Activated B cell treated with CpG ODN at 0.5 μM for 24 hours (primary cell): ENCODE measurements around the gene XKR7. TPM values are rescaled to one million over a fixed set of nuclear protein-coding genes. Genes with fewer than 3 reads are reported as not detected.
A peak's percentile ranks its signal among the peaks of the same experiment; 100 is the strongest.

Experiments
- ATAC-seq: fragments of 200-7000 bp; cut with Tn5 transposase; one replicate; pipeline ENCODE4 v1.10.0; 2021; ENCODE audit warnings: low read depth, mild to moderate bottlenecking, moderate library complexity
- CTCF ChIA-PET: fragments of 350-600 bp; sonication (Branson Sonifier 250); formaldehyde crosslinking; loops from one replicate; lab custom pipeline; 2021; ENCODE audit warnings: antibody characterized with exemption; lab: Charles Lee
- POLR2A ChIA-PET: fragments of 350-600 bp; sonication (Branson Sonifier 250); formaldehyde crosslinking; loops from one replicate; lab custom pipeline; 2021; ENCODE audit warnings: antibody characterized with exemption; lab: Charles Lee
- DNase-seq: peaks from one replicate; pipeline ENCODE4 v3.0.0; 2022
- H3K27ac Mint-ChIP-seq: one replicate; pipeline ENCODE4 v1.8.0; 2020; ENCODE audit warnings: mixed read lengths
- H3K27me3 Mint-ChIP-seq: one replicate; pipeline ENCODE4 v1.8.0; 2021; ENCODE audit warnings: mixed read lengths
- H3K36me3 Mint-ChIP-seq: one replicate; pipeline ENCODE4 v1.8.0; 2021; ENCODE audit warnings: low read depth, mixed read lengths
- H3K4me1 Mint-ChIP-seq: one replicate; pipeline ENCODE4 v1.8.0; 2021; ENCODE audit warnings: mixed read lengths
- H3K4me3 Mint-ChIP-seq: one replicate; pipeline ENCODE4 v1.8.0; 2020; ENCODE audit warnings: mild to moderate bottlenecking, mixed read lengths
- H3K9me3 Mint-ChIP-seq: one replicate; pipeline ENCODE4 v1.8.0; 2020; ENCODE audit warnings: mixed read lengths
- intact Hi-C: fragments of 100-400 bp; cut with micrococcal nuclease; formaldehyde crosslinking; loops from one replicate; pipeline ENCODE4 v1.15.1; 2024
- total RNA-seq: library from RNA; stranded (reverse); gene quantifications from 2 replicates; pipeline ENCODE4 v1.2.3, GENCODE V29; 2022
- TF ChIP-seq, protein P1 (sequence below): fragments of 200-600 bp; IDR thresholded peaks from one replicate; pipeline ENCODE4 v1.8.0; 2022; ENCODE audit warnings: antibody characterized with exemption, mild to moderate bottlenecking

XKR7 gene
- total RNA-seq, 1 donor from 2014 or later = 0.04 TPM

DNA sequence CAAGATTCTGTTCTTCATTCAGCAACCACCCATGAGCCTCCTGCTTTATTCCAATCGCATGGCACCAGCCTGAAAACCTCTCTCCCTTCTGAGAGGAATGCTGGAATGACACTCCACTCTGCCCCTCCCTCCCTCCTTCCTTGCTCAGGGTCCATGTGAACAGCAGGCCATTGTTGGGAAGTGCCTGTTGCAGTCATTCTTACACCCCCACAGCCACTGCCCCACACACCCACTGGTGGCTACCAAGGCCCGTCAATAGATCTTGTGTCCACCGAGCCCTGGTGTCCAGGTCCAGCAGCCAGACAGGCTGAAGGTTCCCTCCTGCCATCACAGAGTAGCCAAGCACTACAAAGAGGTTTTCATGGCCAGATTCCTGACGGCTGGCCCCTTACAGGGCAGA is 22.6 kb upstream of the XKR7 start:
- Mint-ChIP-seq H3K36me3 (peaks cover 73% of the 10 kb centered on the region), H3K4me1 (peaks cover 12% of the 10 kb centered on the region)
- no peak for ATAC-seq

DNA sequence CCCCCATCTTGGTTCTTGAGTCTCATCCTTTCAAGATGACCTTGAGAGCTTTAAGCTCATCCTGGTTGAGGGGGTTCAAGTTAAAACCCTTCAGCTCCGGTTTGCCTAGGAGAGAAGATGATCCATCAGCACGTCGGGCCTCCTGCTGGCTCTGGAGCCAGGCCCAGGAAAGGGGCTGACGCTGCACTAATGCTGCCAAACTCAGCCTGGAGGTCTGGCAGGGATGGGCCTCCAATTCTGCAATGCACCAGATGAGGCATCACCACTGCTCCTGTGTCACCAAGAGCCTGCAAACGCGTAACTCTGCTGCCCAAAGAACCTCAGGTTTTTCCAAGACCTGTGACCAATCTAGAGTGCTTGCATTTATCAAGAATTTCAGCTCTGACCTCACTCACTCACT is 22.2 kb upstream of the XKR7 start:
- H3K9me3 Mint-ChIP-seq = no peaks in the 10 kb centered on the region
- H3K4me3 Mint-ChIP-seq = no peak overlapping the region
- H3K4me1 Mint-ChIP-seq = peaks cover 17% of the 10 kb centered on the region
- ATAC-seq = no peak
- H3K36me3 Mint-ChIP-seq = peaks cover 73% of the 10 kb centered on the region
- TF ChIP-seq, protein P1, sequence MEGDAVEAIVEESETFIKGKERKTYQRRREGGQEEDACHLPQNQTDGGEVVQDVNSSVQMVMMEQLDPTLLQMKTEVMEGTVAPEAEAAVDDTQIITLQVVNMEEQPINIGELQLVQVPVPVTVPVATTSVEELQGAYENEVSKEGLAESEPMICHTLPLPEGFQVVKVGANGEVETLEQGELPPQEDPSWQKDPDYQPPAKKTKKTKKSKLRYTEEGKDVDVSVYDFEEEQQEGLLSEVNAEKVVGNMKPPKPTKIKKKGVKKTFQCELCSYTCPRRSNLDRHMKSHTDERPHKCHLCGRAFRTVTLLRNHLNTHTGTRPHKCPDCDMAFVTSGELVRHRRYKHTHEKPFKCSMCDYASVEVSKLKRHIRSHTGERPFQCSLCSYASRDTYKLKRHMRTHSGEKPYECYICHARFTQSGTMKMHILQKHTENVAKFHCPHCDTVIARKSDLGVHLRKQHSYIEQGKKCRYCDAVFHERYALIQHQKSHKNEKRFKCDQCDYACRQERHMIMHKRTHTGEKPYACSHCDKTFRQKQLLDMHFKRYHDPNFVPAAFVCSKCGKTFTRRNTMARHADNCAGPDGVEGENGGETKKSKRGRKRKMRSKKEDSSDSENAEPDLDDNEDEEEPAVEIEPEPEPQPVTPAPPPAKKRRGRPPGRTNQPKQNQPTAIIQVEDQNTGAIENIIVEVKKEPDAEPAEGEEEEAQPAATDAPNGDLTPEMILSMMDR = no peak
- no peaks in the 10 kb centered on the region for H3K27me3 Mint-ChIP-seq
- intact Hi-C loops = no loop called here
- H3K27ac Mint-ChIP-seq = no peak overlapping the region
- ChIA-PET CTCF (no interaction called here), POLR2A (no interaction called here)
- no peak for DNase-seq

More for the DNA sequence above, 22.6 kb upstream of the XKR7 start:
- no peak overlapping the region for H3K27ac Mint-ChIP-seq
- no peak overlapping the region for H3K4me3 Mint-ChIP-seq
- intact Hi-C loops = no loop called here
- DNase-seq = no peak
- ChIA-PET POLR2A (no interaction called here), CTCF (no interaction called here)
- H3K27me3 Mint-ChIP-seq = no peaks in the 10 kb centered on the region
- TF ChIP-seq, protein P1 = no peak
- H3K9me3 Mint-ChIP-seq = no peaks in the 10 kb centered on the region

DNA sequence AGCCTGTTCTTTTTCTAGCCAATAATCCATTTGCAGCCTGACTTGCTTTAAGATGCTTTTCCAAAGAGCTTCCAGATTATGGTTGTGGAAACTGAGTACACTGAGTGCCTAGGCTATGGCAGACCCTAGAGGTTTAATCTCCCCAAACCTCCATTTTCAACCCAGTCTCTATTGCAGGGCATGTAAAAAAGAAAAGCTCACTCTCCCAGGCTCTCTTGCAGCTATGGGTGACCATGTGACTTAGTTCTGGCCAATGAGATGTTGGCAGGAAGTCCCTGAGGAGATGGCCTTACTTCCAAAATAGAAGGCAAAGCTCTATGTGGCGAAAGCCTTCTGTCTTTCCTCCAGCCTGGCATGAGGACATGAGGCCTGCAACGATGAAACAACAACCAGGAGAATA is 19.9 kb upstream of the XKR7 start:
- TF ChIP-seq, protein P1 = no peak
- DNase-seq (no peak), ATAC-seq (no peak)
- H3K27me3 Mint-ChIP-seq = no peaks in the 10 kb centered on the region
- no peak overlapping the region for H3K27ac Mint-ChIP-seq
- ChIA-PET CTCF (interaction anchor here (0.6 to 2.7 kb wide), 2 partner anchors 93 to 96 kb away, joined by 3 to 16 read pairs; no protein-coding TSS in a partner anchor), POLR2A (interaction anchor here (0.6 kb wide), 1 partner anchor 9 kb away, joined by 3 read pairs; no protein-coding TSS in a partner anchor)
- H3K4me1 Mint-ChIP-seq = peaks cover 30% of the 10 kb centered on the region
- intact Hi-C loops = no loop called here
- no peaks in the 10 kb centered on the region for H3K9me3 Mint-ChIP-seq
- peaks cover 65% of the 10 kb centered on the region for H3K36me3 Mint-ChIP-seq
- H3K4me3 Mint-ChIP-seq = no peak overlapping the region

DNA sequence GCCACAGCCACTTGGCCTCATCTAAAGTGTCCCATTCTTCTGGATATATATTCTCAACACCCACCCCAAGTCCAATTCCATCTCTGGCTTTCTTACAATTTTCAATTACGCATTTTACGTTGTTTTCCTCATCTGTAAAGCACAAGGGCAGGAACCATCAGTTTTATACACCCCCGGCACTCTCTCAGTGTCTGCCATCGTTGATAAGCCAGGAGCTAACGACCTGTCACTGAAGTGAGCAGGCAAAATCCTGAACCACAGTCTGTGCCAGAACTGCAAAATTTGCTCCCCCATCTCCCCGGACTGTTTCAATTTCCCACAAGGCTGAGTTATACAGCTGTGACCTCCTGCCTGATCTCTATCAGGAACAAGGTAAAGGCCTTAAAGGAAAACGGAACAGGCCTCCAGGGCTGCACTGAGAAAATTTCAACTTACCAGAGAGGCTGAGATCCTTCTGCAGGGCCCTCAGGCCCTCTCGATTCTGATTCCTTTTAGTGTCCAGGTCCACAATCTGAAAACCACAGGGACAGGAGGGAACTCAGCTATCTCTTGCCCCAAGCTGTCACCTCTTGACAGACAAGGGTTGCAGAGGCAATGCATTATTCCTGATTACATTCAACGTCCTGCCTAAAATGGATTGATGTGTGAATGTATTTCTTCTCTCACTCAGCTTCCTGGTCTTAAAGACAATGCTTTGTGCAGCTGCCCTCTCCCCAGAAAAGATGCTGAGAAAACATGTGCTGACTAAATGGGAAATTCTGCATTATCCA is 17.9 kb upstream of the XKR7 start:
- peaks cover 51% of the 10 kb centered on the region for H3K36me3 Mint-ChIP-seq
- peaks cover 30% of the 10 kb centered on the region for H3K4me1 Mint-ChIP-seq
- peak overlapping the region; percentile 99 for H3K4me3 Mint-ChIP-seq
- DNase-seq = no peak
- TF ChIP-seq, protein P1 = no peak
- CTCF ChIA-PET = interaction anchor here (3.4 to 6.6 kb wide), 2 partner anchors 80 to 96 kb away, joined by 20 to 126 read pairs; no protein-coding TSS in a partner anchor
- POLR2A ChIA-PET = interaction anchor here (2.7 kb wide), 1 partner anchor 8 kb away, joined by 6 read pairs; no protein-coding TSS in a partner anchor
- no peaks in the 10 kb centered on the region for H3K9me3 Mint-ChIP-seq
- ATAC-seq = no peak
- H3K27me3 Mint-ChIP-seq = peaks cover 6% of the 10 kb centered on the region
- H3K27ac Mint-ChIP-seq = no peak overlapping the region
- intact Hi-C loops = loop anchor here (5.0 to 10.0 kb wide), 2 partner anchors 157 to 255 kb away; partner anchors contain the start of genes PLAGL2, POFUT1 and TM9SF4

DNA sequence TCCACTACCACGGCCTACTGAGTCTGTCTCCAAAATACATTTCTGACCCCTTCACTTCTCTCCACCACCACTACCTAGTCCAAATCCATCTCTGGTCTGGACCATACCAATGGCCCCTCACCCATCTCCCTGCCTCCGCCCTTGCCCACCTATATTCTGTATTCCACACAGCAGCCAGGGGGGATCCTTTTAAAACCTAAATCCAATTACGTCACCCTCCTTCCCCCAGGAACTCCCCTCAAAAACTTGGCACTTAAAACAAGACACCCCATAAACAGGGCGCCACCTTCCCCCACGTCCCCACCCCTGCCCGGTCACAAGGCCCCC is 16.8 kb upstream of the XKR7 start:
- peaks cover 41% of the 10 kb centered on the region for H3K36me3 Mint-ChIP-seq
- DNase-seq (no peak), ATAC-seq (no peak)
- ChIA-PET POLR2A (interaction anchor here (1.2 to 2.7 kb wide), 7 partner anchors 9 to 99 kb away, joined by 3 to 22 read pairs (median 6); no protein-coding TSS in a partner anchor), CTCF (interaction anchor here (0.8 to 6.6 kb wide), 10 partner anchors 55 to 228 kb away, joined by 3 to 126 read pairs (median 8); no protein-coding TSS in a partner anchor)
- H3K4me3 Mint-ChIP-seq = peak overlapping the region; percentile 99
- TF ChIP-seq, protein P1 = no peak
- H3K9me3 Mint-ChIP-seq = no peaks in the 10 kb centered on the region
- peaks cover 8% of the 10 kb centered on the region for H3K27me3 Mint-ChIP-seq
- peak overlapping the region; percentile 95 for H3K27ac Mint-ChIP-seq
- H3K4me1 Mint-ChIP-seq = peaks cover 30% of the 10 kb centered on the region
- intact Hi-C loops = loop anchor here (5.0 to 10.0 kb wide), 2 partner anchors 156 to 254 kb away; partner anchors contain the start of genes PLAGL2, POFUT1 and TM9SF4
